OCI-LY1 (cell line): ENCODE results near the gene RIGI.

Experiments used
- CTCF ChIP-seq: fragments of 200-600 bp; sonication (generic), shearing (Covaris generic); IDR thresholded peaks from 2 replicates; pipeline ENCODE4 v1.5.1; 2017; ENCODE audit warnings: mild to moderate bottlenecking, antibody characterized with exemption, low read length, moderate library complexity, mixed read lengths
- EZH2 ChIP-seq: fragments of 200-600 bp; sonication (generic), shearing (Covaris generic); IDR thresholded peaks from 2 replicates; pipeline ENCODE4 v1.8.0; 2017; ENCODE audit warnings: borderline replicate concordance, mixed run types, mild to moderate bottlenecking, antibody characterized with exemption, low read length, moderate library complexity, mixed read lengths

GRCh38 chr9:32524892-32525708 lies 896 bp downstream of the RIGI start:
- TF ChIP-seq EZH2 (no peak), CTCF (no peak)
